MM.1S (cell line): ENCODE data around the gene OPRM1.

Experiments used
- DNase-seq: peaks from one replicate; pipeline ENCODE4 v3.0.0-alpha.2; 2015
- H2AFZ ChIP-seq: fragments of 300-600 bp; sonication (generic); 2 replicates; pipeline ENCODE4 v1.6.0; 2016; ENCODE audit warnings: antibody characterized with exemption, low read length
- H3F3A ChIP-seq: fragments of 300-600 bp; sonication (generic); 2 replicates; pipeline ENCODE4 v1.6.1; 2016; ENCODE audit warnings: mild to moderate bottlenecking, antibody characterized with exemption, low read length, moderate library complexity, mixed read lengths; ENCODE audit not compliant: insufficient read depth
- H3K27ac ChIP-seq: fragments of 300-600 bp; sonication (generic); 2 replicates; pipeline ENCODE4 v1.5.1; 2016; ENCODE audit warnings: mild to moderate bottlenecking, low read length
- H3K27me3 ChIP-seq: fragments of 300-600 bp; sonication (generic); replicated peaks from 2 replicates; pipeline ENCODE4 v1.6.0; 2016; ENCODE audit warnings: low read length; ENCODE audit not compliant: insufficient read depth
- H3K36me3 ChIP-seq: fragments of 300-600 bp; sonication (generic); replicated peaks from 2 replicates; pipeline ENCODE4 v1.6.1; 2016; ENCODE audit warnings: mild to moderate bottlenecking, low read length, mixed read lengths; ENCODE audit not compliant: insufficient read depth
- H3K4me1 ChIP-seq: fragments of 300-600 bp; sonication (generic); 2 replicates; pipeline ENCODE4 v1.6.1; 2016; ENCODE audit warnings: low read length, mixed read lengths
- H3K4me2 ChIP-seq: fragments of 300-600 bp; sonication (generic); 2 replicates; pipeline ENCODE4 v1.6.0; 2016; ENCODE audit warnings: low read depth, low read length
- H3K4me3 ChIP-seq: fragments of 300-600 bp; sonication (generic); 2 replicates; pipeline ENCODE4 v1.5.1; 2016; ENCODE audit warnings: low read length, mixed read lengths
- H3K79me2 ChIP-seq: fragments of 300-600 bp; sonication (generic); 2 replicates; pipeline ENCODE4 v1.6.1; 2016; ENCODE audit warnings: mixed run types, low read length, mixed read lengths
- H3K9ac ChIP-seq: fragments of 300-600 bp; sonication (generic); 2 replicates; pipeline ENCODE4 v1.6.1; 2016; ENCODE audit warnings: low read length, mixed read lengths
- H3K9me2 ChIP-seq: fragments of 300-600 bp; sonication (generic); replicated peaks from 2 replicates; pipeline ENCODE4 v1.6.1; 2016; ENCODE audit warnings: mild to moderate bottlenecking, low read length, mixed read lengths; ENCODE audit not compliant: insufficient read depth
- H3K9me3 ChIP-seq: fragments of 300-600 bp; sonication (generic); replicated peaks from 2 replicates; pipeline ENCODE4 v1.6.1; 2016; ENCODE audit warnings: mild to moderate bottlenecking, low read length, mixed read lengths; ENCODE audit not compliant: insufficient read depth
- H4K20me1 ChIP-seq: fragments of 300-600 bp; sonication (generic); 2 replicates; pipeline ENCODE4 v1.6.1; 2016; ENCODE audit warnings: mild to moderate bottlenecking, low read length, moderate library complexity, mixed read lengths; ENCODE audit not compliant: insufficient read depth
- EZH2 ChIP-seq: fragments of 300-600 bp; sonication (generic); optimal IDR thresholded peaks from 2 replicates; pipeline ENCODE3; 2017; ENCODE audit warnings: low read depth, mild to moderate bottlenecking, antibody characterized with exemption, low read length, mixed read lengths
- EZH2phosphoT487 ChIP-seq: fragments of 300-600 bp; sonication (generic); IDR thresholded peaks from 2 replicates; pipeline ENCODE4 v1.6.1; 2018; ENCODE audit warnings: antibody characterized with exemption, low read length
- TF ChIP-seq, protein P1 (sequence below): fragments of 300-600 bp; sonication (generic); IDR thresholded peaks from 2 replicates; pipeline ENCODE4 v1.5.1; 2016; ENCODE audit warnings: antibody characterized with exemption, low read length, mixed read lengths

Gene OPRM1

DNA sequence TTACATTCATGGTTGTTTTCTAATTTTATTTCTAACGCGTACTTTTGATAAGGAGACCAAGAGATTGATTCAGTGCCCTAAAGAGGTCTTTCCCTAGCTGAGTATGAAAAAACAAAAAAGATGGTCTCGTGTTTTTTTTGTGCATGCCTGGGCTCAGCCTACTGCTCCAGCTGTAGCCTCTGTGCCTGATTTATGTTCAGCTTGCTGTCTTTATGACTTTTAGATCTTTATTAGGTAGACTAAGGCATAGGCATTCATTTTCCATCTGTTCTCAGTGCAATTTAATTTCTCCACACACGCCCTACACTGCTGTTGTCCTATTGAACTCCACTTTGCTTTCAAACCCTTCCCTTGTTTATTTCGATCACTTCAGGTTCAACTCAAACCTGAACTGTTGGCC lies 56.5 kb downstream of the OPRM1 start:
- TF ChIP-seq EZH2 (no peak), EZH2phosphoT487 (no peak)
- TF ChIP-seq, protein P1, sequence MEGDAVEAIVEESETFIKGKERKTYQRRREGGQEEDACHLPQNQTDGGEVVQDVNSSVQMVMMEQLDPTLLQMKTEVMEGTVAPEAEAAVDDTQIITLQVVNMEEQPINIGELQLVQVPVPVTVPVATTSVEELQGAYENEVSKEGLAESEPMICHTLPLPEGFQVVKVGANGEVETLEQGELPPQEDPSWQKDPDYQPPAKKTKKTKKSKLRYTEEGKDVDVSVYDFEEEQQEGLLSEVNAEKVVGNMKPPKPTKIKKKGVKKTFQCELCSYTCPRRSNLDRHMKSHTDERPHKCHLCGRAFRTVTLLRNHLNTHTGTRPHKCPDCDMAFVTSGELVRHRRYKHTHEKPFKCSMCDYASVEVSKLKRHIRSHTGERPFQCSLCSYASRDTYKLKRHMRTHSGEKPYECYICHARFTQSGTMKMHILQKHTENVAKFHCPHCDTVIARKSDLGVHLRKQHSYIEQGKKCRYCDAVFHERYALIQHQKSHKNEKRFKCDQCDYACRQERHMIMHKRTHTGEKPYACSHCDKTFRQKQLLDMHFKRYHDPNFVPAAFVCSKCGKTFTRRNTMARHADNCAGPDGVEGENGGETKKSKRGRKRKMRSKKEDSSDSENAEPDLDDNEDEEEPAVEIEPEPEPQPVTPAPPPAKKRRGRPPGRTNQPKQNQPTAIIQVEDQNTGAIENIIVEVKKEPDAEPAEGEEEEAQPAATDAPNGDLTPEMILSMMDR: no peak
- no peak for DNase-seq

DNA sequence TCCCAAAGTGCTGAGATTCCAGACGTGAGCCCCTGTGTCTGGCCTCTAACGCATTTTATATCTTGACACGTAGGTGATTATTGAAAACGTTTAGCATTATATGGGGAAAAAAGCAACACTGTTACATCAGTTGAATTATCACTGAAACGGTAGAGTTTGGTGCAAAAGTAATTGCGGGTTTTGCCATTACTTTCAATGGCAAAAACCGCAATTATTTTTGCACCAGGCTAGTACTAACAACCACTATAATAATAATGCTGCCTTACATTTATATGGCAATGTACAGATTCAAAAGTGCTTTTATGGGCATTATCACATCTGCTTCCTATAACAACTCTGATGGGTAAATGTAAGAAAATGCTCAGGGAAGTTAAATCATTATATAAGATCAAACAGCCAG lies 57.3 kb downstream of the OPRM1 start:
- DNase-seq: no peak
- no peaks in the 10 kb centered on the region for H3K9me2 ChIP-seq
- no peaks in the 10 kb centered on the region for H3K36me3 ChIP-seq
- no peak overlapping the region for H3K4me3 ChIP-seq
- H2AFZ ChIP-seq: no peak overlapping the region
- H3K4me1 ChIP-seq: no peaks in the 10 kb centered on the region
- H3K27me3 ChIP-seq: no peaks in the 10 kb centered on the region
- H3K27ac ChIP-seq: no peak overlapping the region
- no peak overlapping the region for H3K9ac ChIP-seq
- H3K9me3 ChIP-seq: no peaks in the 10 kb centered on the region
- H3K4me2 ChIP-seq: no peak overlapping the region
- H3F3A ChIP-seq: no peaks in the 10 kb centered on the region
- no peaks in the 10 kb centered on the region for H4K20me1 ChIP-seq
- TF ChIP-seq EZH2 (no peak), EZH2phosphoT487 (no peak)
- TF ChIP-seq, protein P1: no peak
- H3K79me2 ChIP-seq: no peaks in the 10 kb centered on the region

More for the DNA sequence above, 56.5 kb downstream of the OPRM1 start:
- H4K20me1 ChIP-seq: no peaks in the 10 kb centered on the region
- H2AFZ ChIP-seq: no peak overlapping the region
- H3K4me3 ChIP-seq: no peak overlapping the region
- no peaks in the 10 kb centered on the region for H3F3A ChIP-seq
- H3K27me3 ChIP-seq: no peaks in the 10 kb centered on the region
- H3K4me2 ChIP-seq: no peak overlapping the region
- H3K9ac ChIP-seq: no peak overlapping the region
- H3K9me2 ChIP-seq: no peaks in the 10 kb centered on the region
- H3K27ac ChIP-seq: no peak overlapping the region
- H3K4me1 ChIP-seq: no peaks in the 10 kb centered on the region
- H3K79me2 ChIP-seq: no peaks in the 10 kb centered on the region
- H3K9me3 ChIP-seq: no peaks in the 10 kb centered on the region
- no peaks in the 10 kb centered on the region for H3K36me3 ChIP-seq

DNA sequence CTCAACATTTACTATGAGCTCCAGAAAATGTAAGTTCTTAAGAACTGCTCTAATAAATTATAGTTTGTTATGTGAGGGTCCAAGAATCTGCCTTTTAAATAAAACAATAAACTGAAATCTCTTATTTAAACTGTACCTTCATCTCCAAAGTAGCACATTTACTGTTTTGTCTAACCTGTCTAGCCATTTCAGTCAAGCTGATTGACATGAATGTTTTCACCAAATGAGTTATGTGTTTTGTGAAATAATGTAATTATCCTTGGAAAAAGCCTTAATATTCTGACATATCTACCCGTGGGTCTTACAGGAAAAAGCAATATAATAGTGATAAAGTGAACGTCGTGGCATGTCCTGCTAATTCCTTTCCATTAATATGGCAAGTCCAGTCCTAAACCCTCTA lies 57.8 kb downstream of the OPRM1 start:
- TF ChIP-seq, protein P1: no peak
- TF ChIP-seq EZH2phosphoT487 (no peak), EZH2 (no peak)
- Histone ChIP-seq H3K9me2 (no peaks in the 10 kb centered on the region), H3K4me1 (no peaks in the 10 kb centered on the region), H3K4me2 (no peak overlapping the region), H3K27me3 (no peaks in the 10 kb centered on the region), H3K27ac (no peak overlapping the region), H3K79me2 (no peaks in the 10 kb centered on the region), H3K36me3 (no peaks in the 10 kb centered on the region), H3K9me3 (no peaks in the 10 kb centered on the region), H3K4me3 (no peak overlapping the region), H3F3A (no peaks in the 10 kb centered on the region), H2AFZ (no peak overlapping the region), H3K9ac (no peak overlapping the region), H4K20me1 (no peaks in the 10 kb centered on the region)
- no peak for DNase-seq
